Adrenal gland (tissue), 12 donors: ENCODE results near the gene MADD. TPM values are rescaled to one million over a fixed set of nuclear protein-coding genes. Genes with fewer than 3 reads are reported as not detected.

Experiments
- DNase-seq, 7 donors: peaks; one replicate each; pipeline ENCODE4 v3.0.0-alpha.2; 2019 to 2020
- H3K27ac ChIP-seq, 5 donors: fragments of 200-600 bp; sonication (generic) in 4 of 5; 1 replicate in 3 of 5; 2 replicates in 2 of 5; pipeline versions ENCODE4 v1.5.1 to v1.8.0; 2016 to 2020; ENCODE audit warnings: mild to moderate bottlenecking in 1 of 5
- H3K27me3 ChIP-seq: fragments of 200-600 bp; 2 replicates; pipeline ENCODE4 v1.8.0; 2021
- H3K36me3 ChIP-seq, 2 donors: fragments of 200-600 bp; replicated peaks in 1 of 2; 1 replicate in 1 of 2; 2 replicates in 1 of 2; pipeline versions ENCODE4 v1.5.1 to v1.8.0; 2018 to 2022
- H3K4me1 ChIP-seq, 2 donors: fragments of 200-600 bp; replicated peaks in 1 of 2; 1 replicate in 1 of 2; 2 replicates in 1 of 2; pipeline versions ENCODE4 v1.5.1 to v1.8.0; 2018 to 2021
- H3K4me3 ChIP-seq, 4 donors: fragments of 200-600 bp; sonication (generic) in 3 of 4; one replicate each; pipeline ENCODE4 v1.5.1; 2016 to 2018
- H3K9me3 ChIP-seq, 3 donors: fragments of 200-600 bp; sonication (generic) in 1 of 3; replicated peaks in 1 of 3; 1 replicate in 2 of 3; 2 replicates in 1 of 3; pipeline versions ENCODE4 v1.5.1 to v1.8.0; 2016 to 2021
- POLR2A ChIP-seq, 2 donors: fragments of 450-650 bp; IDR thresholded peaks; one replicate each; pipeline ENCODE4 v1.6.1; 2017; ENCODE audit warnings: antibody characterized with exemption in 2 of 2, mild to moderate bottlenecking in 2 of 2, moderate library complexity in 1 of 2
- WGBS, 4 donors: extraction: QIAGEN DNeasy Blood & Tissue Kit in 2 of 4; methylation state at CpG; one replicate each; pipeline versions ENCODE4 v1.1.5 to v1.1.7; 2013 to 2017; 5-methylcytosine and 5-hydroxymethylcytosine counted together
- intact Hi-C, 2 donors: fragments of 100-400 bp; cut with DNase I; formaldehyde crosslinking; loops; one replicate each; pipeline versions ENCODE4 v1.14.1 to v1.15.0; 2022 to 2023
- polyA plus RNA-seq, 3 donors: library from polyadenylated mRNA; stranded (reverse); fragments of 200-250 nt in 2 of 3; fragments of 350-450 nt in 1 of 3; fragmentation: Illumina TruSeq in 1 of 3; extraction: RNeasy Lipid Tissue Mini Kit (QIAGEN cat#74804) in 1 of 3; gene quantifications; one replicate each; pipeline ENCODE4 v1.2.3, GENCODE V29; 2013 to 2014
- total RNA-seq, 9 donors: library from RNA; depleted of rRNA in 4 of 9; stranded (reverse); fragments of >200 nt in 4 of 9; fragments of 120-200 nt in 1 of 9; fragmentation: NEBNext Ultra II Directional in 1 of 9; extraction: Animal tissue kit (Norgen Biotek cat#: 25700) in 1 of 9; gene quantifications; one replicate each; pipeline versions ENCODE4 v1.1.0 to v1.2.4, GENCODE V29; 2013 to 2023
- TF ChIP-seq, protein P1 (sequence below), 6 experiments: fragments of 450-650 bp in 4 of 6; fragments of 200-600 bp in 2 of 6; sonication (generic) in 1 of 6; IDR thresholded peaks; 1 replicate in 5 of 6; 2 replicates in 1 of 6; pipeline versions ENCODE4 v1.5.1 to v1.8.0; 2016 to 2021; ENCODE audit warnings: antibody characterized with exemption in 6 of 6, mild to moderate bottlenecking in 2 of 6, moderate library complexity in 1 of 6
- donor health status: healthy with polysubstance abuse.
- donor health status: Bipolar disorder and iron deficiency.
- donor health status: DM: yes; HTN: yes; CAD: no.
- donor health status: DM: no; HTN: no; CAD: no.
- donor health status: DM: no; HTN: no; CAD: no.
- donor health status: DM: yes; HTN: yes; CAD: no.

MADD gene
- total and polyA plus RNA-seq, 12 donors: 33.4 to 83.0 (median 49.2) TPM

DNA sequence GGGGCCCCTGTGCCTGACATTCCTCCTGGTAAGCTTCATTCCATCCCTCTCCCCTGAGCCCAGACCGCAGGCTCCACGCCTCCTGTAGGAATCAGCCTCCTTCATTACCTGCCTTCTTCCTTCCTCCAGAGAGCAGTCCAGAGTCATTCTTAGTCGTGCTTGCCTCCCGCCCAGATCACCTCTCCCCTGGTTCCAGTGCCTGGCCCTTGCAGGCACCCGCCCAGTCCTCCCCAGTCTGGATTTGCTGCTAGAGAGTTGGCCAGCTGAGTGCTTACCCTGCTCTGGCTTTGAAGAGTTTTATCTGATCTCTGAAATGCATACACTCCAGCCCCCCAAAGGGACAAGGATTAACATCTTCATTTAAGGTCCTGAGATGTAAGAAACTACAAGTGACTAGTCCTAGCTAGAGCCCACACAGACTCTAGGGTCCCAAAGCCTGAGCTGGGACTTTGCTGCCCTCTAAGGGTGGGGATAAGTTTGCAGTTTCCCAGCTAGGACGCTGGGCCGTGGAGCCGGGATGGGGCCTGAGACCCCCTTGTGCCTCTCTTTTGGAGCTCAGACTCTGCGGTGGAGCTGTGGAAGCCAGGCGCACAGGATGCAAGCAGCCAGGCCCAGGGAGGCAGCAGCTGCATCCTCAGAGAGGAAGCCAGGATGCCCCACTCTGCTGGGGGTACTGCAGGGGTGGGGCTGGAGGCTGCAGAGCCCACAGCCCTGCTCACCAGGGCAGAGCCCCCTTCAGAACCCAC lies 10.5 kb upstream of the MADD start:
- peaks cover 36 to 54% of the 10 kb centered on the region in 2 donors for H3K4me1 ChIP-seq
- no peak overlapping the region for H3K4me3 ChIP-seq
- intact Hi-C loops: no loop called here
- 41 to 70% (median 44%) methylated on average over 6 to 10 of the region's 10 CpGs for WGBS, 4 donors
- H3K27ac ChIP-seq: peak overlapping the region in 2 of 5 donors; percentile 3 to 64
- no peaks in the 10 kb centered on the region for H3K27me3 ChIP-seq
- peaks cover 0 to 6% of the 10 kb centered on the region in 2 donors for H3K36me3 ChIP-seq
- no peak for TF ChIP-seq POLR2A (IDR thresholded peaks at IDR 0.05)
- TF ChIP-seq, protein P1, sequence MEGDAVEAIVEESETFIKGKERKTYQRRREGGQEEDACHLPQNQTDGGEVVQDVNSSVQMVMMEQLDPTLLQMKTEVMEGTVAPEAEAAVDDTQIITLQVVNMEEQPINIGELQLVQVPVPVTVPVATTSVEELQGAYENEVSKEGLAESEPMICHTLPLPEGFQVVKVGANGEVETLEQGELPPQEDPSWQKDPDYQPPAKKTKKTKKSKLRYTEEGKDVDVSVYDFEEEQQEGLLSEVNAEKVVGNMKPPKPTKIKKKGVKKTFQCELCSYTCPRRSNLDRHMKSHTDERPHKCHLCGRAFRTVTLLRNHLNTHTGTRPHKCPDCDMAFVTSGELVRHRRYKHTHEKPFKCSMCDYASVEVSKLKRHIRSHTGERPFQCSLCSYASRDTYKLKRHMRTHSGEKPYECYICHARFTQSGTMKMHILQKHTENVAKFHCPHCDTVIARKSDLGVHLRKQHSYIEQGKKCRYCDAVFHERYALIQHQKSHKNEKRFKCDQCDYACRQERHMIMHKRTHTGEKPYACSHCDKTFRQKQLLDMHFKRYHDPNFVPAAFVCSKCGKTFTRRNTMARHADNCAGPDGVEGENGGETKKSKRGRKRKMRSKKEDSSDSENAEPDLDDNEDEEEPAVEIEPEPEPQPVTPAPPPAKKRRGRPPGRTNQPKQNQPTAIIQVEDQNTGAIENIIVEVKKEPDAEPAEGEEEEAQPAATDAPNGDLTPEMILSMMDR (IDR thresholded peaks at IDR 0.05): peak; percentile 46 to 63 (median 56)
- DNase-seq: peak in 4 of 7 donors; percentile 32 to 58 (median 50)
- H3K9me3 ChIP-seq: no peaks in the 10 kb centered on the region

DNA sequence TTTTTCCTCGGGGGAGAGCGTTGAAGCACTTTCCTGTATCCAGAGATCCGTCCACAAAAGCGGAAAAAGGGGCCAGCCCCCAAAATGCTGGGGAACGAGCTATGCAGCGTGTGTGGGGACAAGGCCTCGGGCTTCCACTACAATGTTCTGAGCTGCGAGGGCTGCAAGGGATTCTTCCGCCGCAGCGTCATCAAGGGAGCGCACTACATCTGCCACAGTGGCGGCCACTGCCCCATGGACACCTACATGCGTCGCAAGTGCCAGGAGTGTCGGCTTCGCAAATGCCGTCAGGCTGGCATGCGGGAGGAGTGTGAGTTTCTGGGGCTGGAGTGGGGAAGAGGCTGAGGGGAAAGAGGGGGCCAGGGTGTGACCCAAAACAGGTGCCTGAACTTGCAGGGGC lies 9.6 kb upstream of the MADD start:
- TF ChIP-seq, protein P1 (IDR thresholded peaks at IDR 0.05): no peak
- TF ChIP-seq POLR2A (IDR thresholded peaks at IDR 0.05): no peak
- Histone ChIP-seq H3K4me1 (peaks cover 28 to 52% of the 10 kb centered on the region in 2 donors), H3K9me3 (no peaks in the 10 kb centered on the region), H3K36me3 (peaks cover 0 to 8% of the 10 kb centered on the region in 2 donors), H3K27me3 (no peaks in the 10 kb centered on the region), H3K4me3 (no peak overlapping the region), H3K27ac (peak overlapping the region in 1 of 5 donors; percentile 64)
- intact Hi-C loops: loop anchor here (5.0 to 10.0 kb wide), 3 partner anchors 73 to 94 kb away; partner anchors contain the start of genes PACSIN3 (in 2 of the 2) and MYBPC3 (in 1 of the 2)
- no peak for DNase-seq
- WGBS, 4 donors: 82 to 84% (median 84%) methylated on average over 19 of the region's 19 CpGs

DNA sequence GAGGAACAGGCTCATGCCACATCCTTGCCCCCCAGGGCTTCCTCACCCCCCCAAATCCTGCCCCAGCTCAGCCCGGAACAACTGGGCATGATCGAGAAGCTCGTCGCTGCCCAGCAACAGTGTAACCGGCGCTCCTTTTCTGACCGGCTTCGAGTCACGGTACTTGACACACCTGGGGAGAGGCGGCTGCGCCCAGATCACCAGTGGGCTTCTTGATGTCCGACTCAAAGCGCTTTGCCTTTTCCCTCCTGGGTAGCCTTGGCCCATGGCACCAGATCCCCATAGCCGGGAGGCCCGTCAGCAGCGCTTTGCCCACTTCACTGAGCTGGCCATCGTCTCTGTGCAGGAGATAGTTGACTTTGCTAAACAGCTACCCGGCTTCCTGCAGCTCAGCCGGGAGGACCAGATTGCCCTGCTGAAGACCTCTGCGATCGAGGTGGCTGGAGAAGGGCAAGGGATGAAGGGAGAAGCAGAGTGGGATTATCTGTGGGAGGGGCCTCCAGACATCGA lies 8.6 kb upstream of the MADD start:
- no peaks in the 10 kb centered on the region for H3K9me3 ChIP-seq
- H3K4me3 ChIP-seq: no peak overlapping the region
- DNase-seq: no peak
- intact Hi-C loops: loop anchor here (5.0 to 10.0 kb wide), 3 partner anchors 74 to 93 kb away; partner anchors contain the start of genes PACSIN3 (in 2 of the 2) and MYBPC3 (in 1 of the 2)
- H3K27ac ChIP-seq: no peak overlapping the region
- peaks cover 28 to 48% of the 10 kb centered on the region in 2 donors for H3K4me1 ChIP-seq
- no peaks in the 10 kb centered on the region for H3K27me3 ChIP-seq
- TF ChIP-seq, protein P1 (IDR thresholded peaks at IDR 0.05): no peak
- TF ChIP-seq POLR2A (IDR thresholded peaks at IDR 0.05): no peak
- peaks cover 0 to 8% of the 10 kb centered on the region in 2 donors for H3K36me3 ChIP-seq
- 84 to 90% (median 88%) methylated on average over 20 to 22 of the region's 22 CpGs for WGBS, 4 donors

DNA sequence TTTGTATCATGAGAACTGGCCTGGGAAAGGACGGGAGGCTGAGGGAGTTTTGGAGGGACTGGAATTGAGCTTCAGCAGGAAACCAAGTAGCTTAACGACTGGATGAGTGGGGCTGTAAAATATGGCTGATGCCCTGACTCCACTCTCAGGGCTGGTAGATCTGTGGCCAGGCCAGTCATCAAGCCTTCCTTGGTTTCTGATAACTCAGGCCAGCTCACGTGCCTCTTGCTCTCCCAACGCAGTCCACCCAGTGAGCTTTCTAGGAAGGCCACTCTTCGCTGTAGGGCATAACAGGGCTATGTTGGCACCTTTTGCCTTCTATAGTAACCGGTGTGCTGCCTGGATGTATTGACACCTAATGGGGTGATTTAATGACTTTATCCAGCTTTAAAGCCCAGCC lies 5.8 kb upstream of the MADD start:
- 92 to 98% (median 94%) methylated on average over 6 of the region's 6 CpGs for WGBS, 4 donors
- Histone ChIP-seq H3K27me3 (no peaks in the 10 kb centered on the region), H3K4me3 (no peak overlapping the region), H3K36me3 (peaks cover 0 to 8% of the 10 kb centered on the region in 2 donors), H3K4me1 (peaks cover 8 to 35% of the 10 kb centered on the region in 2 donors), H3K27ac (no peak overlapping the region), H3K9me3 (no peaks in the 10 kb centered on the region)
- DNase-seq: no peak
- intact Hi-C loops: loop anchor here (5.0 to 10.0 kb wide), 3 partner anchors 77 to 91 kb away; partner anchors contain the start of genes PACSIN3 (in 2 of the 2) and MYBPC3 (in 1 of the 2)
- no peak for TF ChIP-seq POLR2A (IDR thresholded peaks at IDR 0.05)
- TF ChIP-seq, protein P1 (IDR thresholded peaks at IDR 0.05): no peak
